Measurements from ENCODE around the gene ANO2. TPM values are rescaled to one million over a fixed set of nuclear protein-coding genes. Genes with fewer than 3 reads are reported as not detected.

The ANO2 gene
- total and polyA plus RNA-seq, 8 donors = 0.44 to 16.9 (median 3.8) TPM; not detected in 1

- TF ChIP-seq POLR2AphosphoS5 (IDR thresholded peaks at IDR 0.05) = no peak
- TF ChIP-seq CTCF (IDR thresholded peaks at IDR 0.05) = no peak
- no peak for TF ChIP-seq EP300 (IDR thresholded peaks at IDR 0.05)
- no peak for TF ChIP-seq POLR2A (IDR thresholded peaks at IDR 0.05)
- WGBS, 5 donors = 77 to 89% (median 81%) methylated on average over 6 of the region's 6 CpGs
- H3K27ac ChIP-seq = no peak overlapping the region
- DNase-seq = no peak
- no peaks in the 10 kb centered on the region for H3K27me3 ChIP-seq
- H3K4me3 ChIP-seq = no peak overlapping the region
- H3K36me3 ChIP-seq = no peaks in the 10 kb centered on the region
- no peaks in the 10 kb centered on the region for H3K4me1 ChIP-seq
- H3K9me3 ChIP-seq = no peaks in the 10 kb centered on the region
- intact Hi-C loops (cut with DNase I; ENCODE audit: low total_unique reads) = no loop called here
Observed at GRCh38 chr12:5561057-5561456, 384.0 kb downstream of the ANO2 start.

- H3K9me3 ChIP-seq = no peaks in the 10 kb centered on the region
- 78 to 86% (median 83%) methylated on average over 4 of the region's 4 CpGs for WGBS, 5 donors
- no peak for TF ChIP-seq POLR2AphosphoS5 (IDR thresholded peaks at IDR 0.05)
- TF ChIP-seq EP300 (IDR thresholded peaks at IDR 0.05) = no peak
- no peak for TF ChIP-seq CTCF (IDR thresholded peaks at IDR 0.05)
- no peak for TF ChIP-seq POLR2A (IDR thresholded peaks at IDR 0.05)
Observed at GRCh38 chr12:5560265-5560664, 384.8 kb downstream of the ANO2 start.

GRCh38 chr12:5557906-5558305, 387.2 kb downstream of the ANO2 start:
- Histone ChIP-seq H3K9me3 (no peaks in the 10 kb centered on the region), H3K4me3 (no peak overlapping the region), H3K27ac (no peak overlapping the region), H3K27me3 (no peaks in the 10 kb centered on the region), H3K4me1 (no peaks in the 10 kb centered on the region), H3K36me3 (no peaks in the 10 kb centered on the region)
- WGBS, 5 donors = 17 to 48% (median 19%) methylated on average over 3 to 4 of the region's 4 CpGs
- TF ChIP-seq POLR2A (IDR thresholded peaks at IDR 0.05) (no peak), POLR2AphosphoS5 (IDR thresholded peaks at IDR 0.05) (no peak), CTCF (IDR thresholded peaks at IDR 0.05) (no peak), EP300 (IDR thresholded peaks at IDR 0.05) (no peak)
- intact Hi-C loops (cut with DNase I; ENCODE audit: low total_unique reads) = no loop called here
- DNase-seq = no peak

More at GRCh38 chr12:5560265-5560664, 384.8 kb downstream of the ANO2 start:
- H3K4me3 ChIP-seq = no peak overlapping the region
- no peak for DNase-seq
- no peaks in the 10 kb centered on the region for H3K4me1 ChIP-seq
- H3K27me3 ChIP-seq = no peaks in the 10 kb centered on the region
- no peaks in the 10 kb centered on the region for H3K36me3 ChIP-seq
- no peak overlapping the region for H3K27ac ChIP-seq
- intact Hi-C loops (cut with DNase I; ENCODE audit: low total_unique reads) = no loop called here

- TF ChIP-seq CTCF (IDR thresholded peaks at IDR 0.05) (no peak), POLR2A (IDR thresholded peaks at IDR 0.05) (no peak), POLR2AphosphoS5 (IDR thresholded peaks at IDR 0.05) (no peak), EP300 (IDR thresholded peaks at IDR 0.05) (no peak)
- H3K4me1 ChIP-seq = no peaks in the 10 kb centered on the region
- intact Hi-C loops (cut with DNase I; ENCODE audit: low total_unique reads) = no loop called here
- no peak overlapping the region for H3K4me3 ChIP-seq
- H3K36me3 ChIP-seq = no peaks in the 10 kb centered on the region
- no peak overlapping the region for H3K27ac ChIP-seq
- H3K9me3 ChIP-seq = no peaks in the 10 kb centered on the region
- no peaks in the 10 kb centered on the region for H3K27me3 ChIP-seq
- 84 to 87% (median 86%) methylated on average over 6 of the region's 6 CpGs for WGBS, 5 donors
- DNase-seq = no peak
Observed at GRCh38 chr12:5556946-5557673, 387.9 kb downstream of the ANO2 start.

Measured in stomach (tissue), 9 donors.